CD4-positive, alpha-beta memory T cell (primary cell): Measurements from ENCODE around the gene SH3RF1. TPM values are rescaled to one million over a fixed set of nuclear protein-coding genes. Genes with fewer than 3 reads are reported as not detected.

Experiments
- CTCF ChIA-PET: fragments of 350-600 bp; sonication (Branson Sonifier 250); formaldehyde crosslinking; loops from one replicate; lab custom pipeline; 2021; ENCODE audit warnings: inconsistent platforms; ENCODE audit not compliant: partially characterized antibody; lab: Charles Lee
- POLR2A ChIA-PET: fragments of 350-600 bp; sonication (Branson Sonifier 250); formaldehyde crosslinking; loops from one replicate; lab custom pipeline; 2021; ENCODE audit not compliant: partially characterized antibody; lab: Charles Lee
- DNase-seq, 5 donors: peaks; one replicate each; pipeline versions ENCODE4 v3.0.0 to v3.0.0-alpha.2; 2020 to 2022; ENCODE audit warnings: mixed read lengths in 1 of 5
- H3K27ac ChIP-seq: one replicate; pipeline ENCODE4 v1.7.0; 2013; ENCODE audit warnings: low read depth, low read length
- H3K27me3 ChIP-seq: 2 replicates; pipeline ENCODE4 v1.7.0; 2013; ENCODE audit warnings: mild to moderate bottlenecking, low read length, moderate library complexity; ENCODE audit not compliant: insufficient read depth
- H3K36me3 ChIP-seq: 2 replicates; pipeline ENCODE4 v1.7.0; 2013; ENCODE audit warnings: mild to moderate bottlenecking, low read length, moderate library complexity; ENCODE audit not compliant: insufficient read depth
- H3K4me1 ChIP-seq: 2 replicates; pipeline ENCODE4 v1.7.0; 2013; ENCODE audit warnings: mild to moderate bottlenecking, low read length, moderate library complexity; ENCODE audit not compliant: insufficient read depth
- H3K4me3 ChIP-seq, 2 donors: one replicate each; pipeline ENCODE4 v1.7.0; 2013; ENCODE audit warnings: low read length in 2 of 2, mild to moderate bottlenecking in 1 of 2
- H3K9me3 ChIP-seq, 2 donors: one replicate each; pipeline ENCODE4 v1.7.0; 2013; ENCODE audit warnings: low read length in 2 of 2, control low read depth in 1 of 2; ENCODE audit not compliant: control insufficient read depth in 1 of 2
- H3K27ac Mint-ChIP-seq, 7 donors: one replicate each; pipeline ENCODE4 v1.8.0; 2020 to 2021; ENCODE audit warnings: mixed read lengths in 7 of 7, mild to moderate bottlenecking in 6 of 7, inconsistent platforms in 3 of 7, moderate library complexity in 3 of 7
- H3K27me3 Mint-ChIP-seq, 2 donors: one replicate each; pipeline ENCODE4 v1.8.0; 2020 to 2021; ENCODE audit warnings: mixed read lengths in 2 of 2
- H3K36me3 Mint-ChIP-seq, 2 donors: one replicate each; pipeline ENCODE4 v1.8.0; 2020 to 2021; ENCODE audit warnings: mixed read lengths in 2 of 2, inconsistent platforms in 1 of 2, mild to moderate bottlenecking in 1 of 2
- H3K4me1 Mint-ChIP-seq, 4 donors: one replicate each; pipeline ENCODE4 v1.8.0; 2020 to 2021; ENCODE audit warnings: mixed read lengths in 4 of 4, mild to moderate bottlenecking in 1 of 4
- H3K4me3 Mint-ChIP-seq, 8 donors: one replicate each; pipeline ENCODE4 v1.8.0; 2020 to 2021; ENCODE audit warnings: mixed read lengths in 8 of 8, mild to moderate bottlenecking in 7 of 8, moderate library complexity in 6 of 8, inconsistent platforms in 3 of 8
- H3K9me3 Mint-ChIP-seq, 8 donors: one replicate each; pipeline ENCODE4 v1.8.0; 2020 to 2021; ENCODE audit warnings: mixed read lengths in 8 of 8, mild to moderate bottlenecking in 5 of 8, inconsistent platforms in 3 of 8, moderate library complexity in 1 of 8
- intact Hi-C: fragments of 100-400 bp; cut with micrococcal nuclease; formaldehyde crosslinking; loops from one replicate; pipeline ENCODE4 v1.15.1; 2023
- polyA plus RNA-seq, 2 donors: library from polyadenylated mRNA; unstranded; fragments of 300-500 nt; fragmentation: Illumina TruSeq; gene quantifications; one replicate each; pipeline ENCODE4 v1.2.3, GENCODE V29; 2021
- total RNA-seq, 2 experiments: library from RNA; stranded (reverse); gene quantifications; one replicate each; pipeline ENCODE4 v1.2.3, GENCODE V29; 2021

The SH3RF1 gene
- total and polyA plus RNA-seq, 4 experiments from 2014 or later = 0.11 to 0.15 TPM; not detected in 2

DNA sequence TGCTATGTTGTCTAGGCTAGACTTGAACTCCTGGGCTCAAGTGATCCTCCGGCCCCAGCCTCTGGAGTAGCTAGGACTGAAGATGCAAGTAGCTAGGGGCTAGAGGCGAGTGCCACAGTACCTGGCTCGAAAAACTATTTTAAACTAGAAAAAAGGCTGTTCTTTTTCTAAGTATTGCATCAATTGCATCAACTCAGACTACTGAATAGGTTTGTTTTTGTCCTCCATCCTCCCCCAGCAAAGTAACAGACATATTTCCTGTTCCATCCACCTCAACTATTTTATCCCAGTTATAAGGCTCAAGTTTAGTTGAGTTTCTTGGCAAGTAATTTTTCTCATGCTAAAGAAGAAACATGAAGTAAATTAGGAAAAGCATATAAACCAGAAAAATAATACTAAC lies 4.1 kb downstream of the SH3RF1 start:
- Mint-ChIP-seq H3K9me3 (peaks cover 0 to 5% (median 0%) of the 10 kb centered on the region in 8 donors), H3K27me3 (peaks cover 39 to 46% of the 10 kb centered on the region in 2 donors)
- POLR2A ChIA-PET = no interaction called here

DNA sequence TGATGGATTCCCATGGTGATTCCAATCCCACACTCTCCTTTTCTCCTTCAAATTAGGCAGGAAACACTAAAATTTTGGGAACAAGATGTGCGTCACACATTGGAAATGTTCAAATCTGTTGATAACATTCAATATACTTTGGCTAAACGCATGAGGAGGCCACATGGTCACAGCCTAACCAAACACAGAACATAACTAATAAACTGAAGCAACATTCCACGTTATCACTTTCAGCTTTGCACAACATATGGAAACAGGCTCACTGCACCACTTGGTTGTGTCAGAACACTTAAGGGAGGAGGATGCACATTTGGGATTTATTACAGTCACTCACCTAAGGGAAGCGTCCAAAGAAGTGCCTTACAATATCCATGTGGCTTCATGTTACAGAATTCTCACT lies 4.7 kb downstream of the SH3RF1 start:
- H3K36me3 Mint-ChIP-seq = no peaks in the 10 kb centered on the region
- DNase-seq = no peak
- Histone ChIP-seq H3K36me3 (no peaks in the 10 kb centered on the region), H3K9me3 (no peaks in the 10 kb centered on the region), H3K27me3 (peaks cover 23% of the 10 kb centered on the region), H3K4me3 (no peak overlapping the region), H3K4me1 (peaks cover 10% of the 10 kb centered on the region), H3K27ac (no peak overlapping the region)
- peaks cover 36 to 46% of the 10 kb centered on the region in 2 donors for H3K27me3 Mint-ChIP-seq
- H3K4me3 Mint-ChIP-seq = no peak overlapping the region
- CTCF ChIA-PET = no interaction called here
- peaks cover 0 to 5% (median 0%) of the 10 kb centered on the region in 8 donors for H3K9me3 Mint-ChIP-seq
- H3K4me1 Mint-ChIP-seq = peaks cover 3 to 11% (median 4%) of the 10 kb centered on the region in 4 donors
- H3K27ac Mint-ChIP-seq = no peak overlapping the region
- POLR2A ChIA-PET = no interaction called here
- intact Hi-C loops = no loop called here

More for the DNA sequence above, 4.1 kb downstream of the SH3RF1 start:
- Mint-ChIP-seq H3K4me3 (no peak overlapping the region), H3K36me3 (no peaks in the 10 kb centered on the region), H3K27ac (no peak overlapping the region), H3K4me1 (peaks cover 3 to 11% (median 4%) of the 10 kb centered on the region in 4 donors)
- intact Hi-C loops = no loop called here
- DNase-seq = no peak
- no peak overlapping the region for H3K27ac ChIP-seq
- peaks cover 10% of the 10 kb centered on the region for H3K4me1 ChIP-seq
- no peak overlapping the region for H3K4me3 ChIP-seq
- peaks cover 23% of the 10 kb centered on the region for H3K27me3 ChIP-seq
- CTCF ChIA-PET = no interaction called here
- H3K9me3 ChIP-seq = no peaks in the 10 kb centered on the region
- no peaks in the 10 kb centered on the region for H3K36me3 ChIP-seq

GRCh38 chr4:169263791-169264392 lies 6.9 kb downstream of the SH3RF1 start:
- peaks cover 0 to under 1% (median 0%) of the 10 kb centered on the region in 4 donors for H3K4me1 Mint-ChIP-seq
- Histone ChIP-seq H3K4me3 (no peak overlapping the region), H3K36me3 (no peaks in the 10 kb centered on the region), H3K27me3 (peaks cover 9% of the 10 kb centered on the region), H3K9me3 (no peaks in the 10 kb centered on the region), H3K27ac (no peak overlapping the region), H3K4me1 (no peaks in the 10 kb centered on the region)
- CTCF ChIA-PET = no interaction called here
- H3K27me3 Mint-ChIP-seq = peaks cover 31 to 44% of the 10 kb centered on the region in 2 donors
- intact Hi-C loops = no loop called here
- POLR2A ChIA-PET = no interaction called here
- H3K36me3 Mint-ChIP-seq = no peaks in the 10 kb centered on the region
- no peak overlapping the region for H3K27ac Mint-ChIP-seq
- peaks cover 0 to 5% (median 0%) of the 10 kb centered on the region in 8 donors for H3K9me3 Mint-ChIP-seq
- no peak for DNase-seq
- H3K4me3 Mint-ChIP-seq = no peak overlapping the region

DNA sequence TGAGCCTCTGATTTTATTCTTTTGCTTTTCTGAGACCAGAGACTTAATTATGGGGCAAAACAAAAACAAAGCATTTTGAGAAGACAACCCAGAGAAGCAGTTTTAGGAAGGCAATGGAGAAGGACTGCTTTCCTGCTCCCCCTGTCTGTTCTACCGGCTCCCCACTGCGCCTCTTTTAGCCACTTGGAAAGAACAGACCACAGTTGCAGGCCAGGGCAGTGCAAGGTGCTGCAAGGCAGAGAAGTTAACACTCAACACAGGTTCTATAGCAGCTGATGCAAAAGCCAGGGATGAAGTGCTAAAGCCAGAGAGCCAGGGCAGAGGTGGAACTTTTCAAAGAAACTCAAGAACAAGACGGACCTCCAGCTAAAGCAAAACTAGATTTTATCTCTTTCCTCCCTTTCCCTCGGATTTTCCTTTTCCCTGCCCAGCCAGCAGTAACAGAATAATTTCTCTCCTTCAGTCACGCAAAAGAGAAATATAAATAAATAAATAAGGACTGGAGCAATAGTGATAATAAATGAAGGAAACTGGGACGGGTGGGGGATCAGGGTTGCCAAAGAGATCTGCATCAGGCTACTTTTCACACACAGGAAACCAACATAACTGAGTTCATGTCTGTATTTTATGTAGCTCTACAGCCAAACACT lies 10.4 kb downstream of the SH3RF1 start:
- CTCF ChIA-PET = no interaction called here
- peaks cover 19 to 30% of the 10 kb centered on the region in 2 donors for H3K27me3 Mint-ChIP-seq

GRCh38 chr4:169259271-169259670 lies 11.5 kb downstream of the SH3RF1 start:
- H3K36me3 ChIP-seq = no peaks in the 10 kb centered on the region
- no peaks in the 10 kb centered on the region for H3K9me3 ChIP-seq
- peaks cover 0 to 5% (median 0%) of the 10 kb centered on the region in 8 donors for H3K9me3 Mint-ChIP-seq
- ChIA-PET CTCF (no interaction called here), POLR2A (no interaction called here)
- no peak overlapping the region for H3K27ac ChIP-seq
- no peaks in the 10 kb centered on the region for H3K4me1 Mint-ChIP-seq
- DNase-seq = no peak
- no peak overlapping the region for H3K27ac Mint-ChIP-seq
- no peak overlapping the region for H3K4me3 ChIP-seq
- intact Hi-C loops = no loop called here
- H3K4me3 Mint-ChIP-seq = no peak overlapping the region
- H3K27me3 Mint-ChIP-seq = peaks cover 13 to 26% of the 10 kb centered on the region in 2 donors
- H3K36me3 Mint-ChIP-seq = no peaks in the 10 kb centered on the region
- no peaks in the 10 kb centered on the region for H3K4me1 ChIP-seq
- no peaks in the 10 kb centered on the region for H3K27me3 ChIP-seq

More for the DNA sequence above, 10.4 kb downstream of the SH3RF1 start:
- intact Hi-C loops = no loop called here
- POLR2A ChIA-PET = no interaction called here
- H3K27ac Mint-ChIP-seq = no peak overlapping the region
- H3K4me3 Mint-ChIP-seq = no peak overlapping the region
- H3K9me3 Mint-ChIP-seq = peaks cover 0 to 5% (median 0%) of the 10 kb centered on the region in 8 donors
- Histone ChIP-seq H3K27me3 (no peaks in the 10 kb centered on the region), H3K27ac (no peak overlapping the region), H3K36me3 (no peaks in the 10 kb centered on the region), H3K4me1 (no peaks in the 10 kb centered on the region), H3K9me3 (no peaks in the 10 kb centered on the region), H3K4me3 (no peak overlapping the region)
- no peaks in the 10 kb centered on the region for H3K4me1 Mint-ChIP-seq
- DNase-seq = no peak
- H3K36me3 Mint-ChIP-seq = no peaks in the 10 kb centered on the region

DNA sequence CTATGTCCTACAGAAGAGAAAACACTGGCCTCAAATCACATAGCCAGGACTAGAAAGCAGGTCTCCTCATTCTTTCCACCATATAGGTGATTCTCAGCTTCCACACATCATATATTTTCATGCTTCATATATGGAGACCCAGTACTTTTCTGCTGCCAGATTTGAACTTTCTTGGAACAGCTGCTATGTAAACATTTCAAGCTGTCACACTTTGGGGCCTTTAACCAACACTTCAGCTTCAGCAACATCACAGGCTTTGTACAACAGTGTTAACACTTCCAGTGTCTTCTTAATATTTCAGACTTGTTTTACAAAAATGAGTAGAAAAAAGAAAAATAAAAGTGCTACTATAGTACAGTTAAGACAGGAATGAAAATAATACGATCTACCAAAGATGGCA lies 12.6 kb downstream of the SH3RF1 start:
- Histone ChIP-seq H3K4me1 (no peaks in the 10 kb centered on the region), H3K4me3 (no peak overlapping the region), H3K27me3 (no peaks in the 10 kb centered on the region), H3K9me3 (no peaks in the 10 kb centered on the region), H3K36me3 (no peaks in the 10 kb centered on the region), H3K27ac (no peak overlapping the region)
- Mint-ChIP-seq H3K4me3 (no peak overlapping the region), H3K27me3 (peaks cover 8 to 20% of the 10 kb centered on the region in 2 donors), H3K9me3 (peaks cover 0 to 3% (median 0%) of the 10 kb centered on the region in 8 donors), H3K36me3 (no peaks in the 10 kb centered on the region), H3K27ac (no peak overlapping the region), H3K4me1 (no peaks in the 10 kb centered on the region)
- CTCF ChIA-PET = no interaction called here
- POLR2A ChIA-PET = no interaction called here
- intact Hi-C loops = no loop called here
- no peak for DNase-seq

- ChIA-PET CTCF (no interaction called here), POLR2A (no interaction called here)
- Mint-ChIP-seq H3K4me3 (no peak overlapping the region), H3K4me1 (no peaks in the 10 kb centered on the region), H3K36me3 (no peaks in the 10 kb centered on the region), H3K27me3 (peaks cover 6 to 24% of the 10 kb centered on the region in 2 donors), H3K27ac (peak overlapping the region in 1 of 7 donors; percentile 26), H3K9me3 (no peaks in the 10 kb centered on the region)
- Histone ChIP-seq H3K4me1 (no peaks in the 10 kb centered on the region), H3K9me3 (no peaks in the 10 kb centered on the region), H3K4me3 (no peak overlapping the region), H3K36me3 (no peaks in the 10 kb centered on the region), H3K27me3 (no peaks in the 10 kb centered on the region), H3K27ac (no peak overlapping the region)
- intact Hi-C loops = no loop called here
- DNase-seq = no peak
Measured at GRCh38 chr4:169256856-169257761, 13.6 kb downstream of the SH3RF1 start.
